ENCODE data around the gene HOXD12. TPM values are rescaled to one million over a fixed set of nuclear protein-coding genes. Genes with fewer than 3 reads are reported as not detected.

The HOXD12 gene
- total and polyA plus RNA-seq, 4 donors: not detected

GRCh38 chr2:176083796-176084261 is 15.8 kb upstream of the HOXD12 start, which contains the start of gene EVX2:
TSS of gene EVX2 (minus strand) at chr2:176083962. CDS start at chr2:176083776, 186 bp downstream.
- ATAC-seq (ENCODE audit: insufficient read depth, low FRiP score): no peak
- Histone ChIP-seq H3K4me1 (ENCODE audit: control insufficient read depth in 5 of 5, insufficient read depth in 5 of 5, low read length in 5 of 5) (peaks cover 0 to 36% (median 7%) of the 10 kb centered on the region in 5 donors), H3K36me3 (ENCODE audit: control insufficient read depth in 4 of 4, insufficient read depth in 4 of 4, low read length in 4 of 4) (no peaks in the 10 kb centered on the region), H3K9me3 (ENCODE audit: control insufficient read depth in 4 of 4, insufficient read depth in 3 of 4, low read length in 3 of 4) (peaks cover 0 to 27% (median 0%) of the 10 kb centered on the region in 4 donors), H3K4me3 (no peak within 1 kb of the TSS), H3K27me3 (ENCODE audit: control insufficient read depth in 3 of 3, insufficient read depth in 3 of 3, low read length in 2 of 3) (peaks cover 8 to 95% (median 92%) of the 10 kb centered on the region in 3 donors), H3K9ac (ENCODE audit: insufficient read depth in 1 of 2, low read length in 2 of 2) (no peak within 1 kb of the TSS), H3K27ac (ENCODE audit: low read depth in 1 of 2, low read length in 1 of 2) (no peak within 1 kb of the TSS)
- 13 to 17% methylated on average over 27 of the region's 27 CpGs for WGBS, 2 donors
- no peak for TF ChIP-seq CTCF (IDR thresholded peaks at IDR 0.05; ENCODE audit: control extremely low read depth, extremely low read depth)
- DNase-seq: peak in 2 of 3 donors; percentile 12 to 29

GRCh38 chr2:176084611-176085119 is 14.9 kb upstream of the HOXD12 start:
- ATAC-seq (ENCODE audit: insufficient read depth, low FRiP score) (no peak), DNase-seq (peak in 2 of 3 donors; percentile 23 to 59)
- Histone ChIP-seq H3K27ac (ENCODE audit: low read depth in 1 of 2, low read length in 1 of 2) (no peak overlapping the region), H3K4me3 (no peak overlapping the region), H3K9ac (ENCODE audit: insufficient read depth in 1 of 2, low read length in 2 of 2) (no peak overlapping the region), H3K27me3 (ENCODE audit: control insufficient read depth in 3 of 3, insufficient read depth in 3 of 3, low read length in 2 of 3) (peaks cover 8 to 95% (median 92%) of the 10 kb centered on the region in 3 donors), H3K4me1 (ENCODE audit: control insufficient read depth in 5 of 5, insufficient read depth in 5 of 5, low read length in 5 of 5) (peaks cover 0 to 30% (median 7%) of the 10 kb centered on the region in 5 donors), H3K36me3 (ENCODE audit: control insufficient read depth in 4 of 4, insufficient read depth in 4 of 4, low read length in 4 of 4) (no peaks in the 10 kb centered on the region), H3K9me3 (ENCODE audit: control insufficient read depth in 4 of 4, insufficient read depth in 3 of 4, low read length in 3 of 4) (peaks cover 0 to 24% (median 0%) of the 10 kb centered on the region in 4 donors)
- no peak for TF ChIP-seq CTCF (IDR thresholded peaks at IDR 0.05; ENCODE audit: control extremely low read depth, extremely low read depth)
- 5 to 7% methylated on average over 26 of the region's 26 CpGs for WGBS, 2 donors

GRCh38 chr2:176085120-176085788 is 14.3 kb upstream of the HOXD12 start:
- DNase-seq (peak in 2 of 3 donors; percentile 18 to 37), ATAC-seq (ENCODE audit: insufficient read depth, low FRiP score) (no peak)
- Histone ChIP-seq H3K4me1 (ENCODE audit: control insufficient read depth in 5 of 5, insufficient read depth in 5 of 5, low read length in 5 of 5) (peaks cover 0 to 30% (median 7%) of the 10 kb centered on the region in 5 donors), H3K4me3 (no peak overlapping the region), H3K9ac (ENCODE audit: insufficient read depth in 1 of 2, low read length in 2 of 2) (no peak overlapping the region), H3K27ac (ENCODE audit: low read depth in 1 of 2, low read length in 1 of 2) (no peak overlapping the region), H3K9me3 (ENCODE audit: control insufficient read depth in 4 of 4, insufficient read depth in 3 of 4, low read length in 3 of 4) (peaks cover 0 to 24% (median 0%) of the 10 kb centered on the region in 4 donors), H3K36me3 (ENCODE audit: control insufficient read depth in 4 of 4, insufficient read depth in 4 of 4, low read length in 4 of 4) (no peaks in the 10 kb centered on the region), H3K27me3 (ENCODE audit: control insufficient read depth in 3 of 3, insufficient read depth in 3 of 3, low read length in 2 of 3) (peaks cover 8 to 98% (median 96%) of the 10 kb centered on the region in 3 donors)
- TF ChIP-seq CTCF (IDR thresholded peaks at IDR 0.05; ENCODE audit: control extremely low read depth, extremely low read depth): no peak
- WGBS, 2 donors: 3 to 7% methylated on average over 38 to 40 of the region's 40 CpGs

All from lung (tissue), 12 donors.